ENCODE results near the gene DOCK9. TPM values are rescaled to one million over a fixed set of nuclear protein-coding genes. Genes with fewer than 3 reads are reported as not detected.
A peak's percentile ranks its signal among the peaks of the same experiment; 100 is the strongest.

Gene DOCK9
- total and polyA plus RNA-seq, 9 donors, result 77.2 to 108 (median 84.6) TPM

- Histone ChIP-seq H3K27me3 (ENCODE audit: control insufficient read depth, insufficient read depth, low read length) (no peaks in the 10 kb centered on the region), H3K9me3 (replicated peaks; ENCODE audit: control insufficient read depth, low read depth, low read length) (peaks cover 10% of the 10 kb centered on the region), H3K36me3 (ENCODE audit: control insufficient read depth, insufficient read depth, low read length) (peaks cover 65% of the 10 kb centered on the region), H3K4me1 (ENCODE audit: control insufficient read depth, insufficient read depth, low read length) (peaks cover 4% of the 10 kb centered on the region), H3K4me3 (ENCODE audit: low read length) (no peak overlapping the region), H3K27ac (ENCODE audit: low read length) (no peak overlapping the region)
- 85% methylated on average over 13 of the region's 13 CpGs for WGBS (ENCODE audit: insufficient coverage)
- DNase-seq, result no peak
These were observed 106.1 kb downstream of the DOCK9 start for GRCh38 chr13:98871727-98872126.

- H3K9me3 ChIP-seq (replicated peaks; ENCODE audit: control insufficient read depth, low read depth, low read length), result peaks cover 10% of the 10 kb centered on the region
- 66% methylated on average over 4 of the region's 6 CpGs for WGBS (ENCODE audit: insufficient coverage)
- no peak for DNase-seq
- H3K27me3 ChIP-seq (ENCODE audit: control insufficient read depth, insufficient read depth, low read length), result no peaks in the 10 kb centered on the region
- peaks cover 69% of the 10 kb centered on the region for H3K36me3 ChIP-seq (ENCODE audit: control insufficient read depth, insufficient read depth, low read length)
- no peak overlapping the region for H3K27ac ChIP-seq (ENCODE audit: low read length)
- no peak overlapping the region for H3K4me3 ChIP-seq (ENCODE audit: low read length)
- H3K4me1 ChIP-seq (ENCODE audit: control insufficient read depth, insufficient read depth, low read length), result no peaks in the 10 kb centered on the region
These were observed 108.3 kb downstream of the DOCK9 start for GRCh38 chr13:98869408-98870090.

GRCh38 chr13:98868932-98869331 lies 108.9 kb downstream of the DOCK9 start:
- Histone ChIP-seq H3K9me3 (replicated peaks; ENCODE audit: control insufficient read depth, low read depth, low read length) (peaks cover 10% of the 10 kb centered on the region), H3K27ac (ENCODE audit: low read length) (no peak overlapping the region), H3K36me3 (ENCODE audit: control insufficient read depth, insufficient read depth, low read length) (peaks cover 67% of the 10 kb centered on the region), H3K4me1 (ENCODE audit: control insufficient read depth, insufficient read depth, low read length) (no peaks in the 10 kb centered on the region), H3K4me3 (ENCODE audit: low read length) (no peak overlapping the region), H3K27me3 (ENCODE audit: control insufficient read depth, insufficient read depth, low read length) (no peaks in the 10 kb centered on the region)
- no peak for DNase-seq
- WGBS (ENCODE audit: insufficient coverage), result 92% methylated on average over 3 of the region's 3 CpGs

- Histone ChIP-seq H3K36me3 (ENCODE audit: control insufficient read depth, insufficient read depth, low read length) (peaks cover 62% of the 10 kb centered on the region), H3K4me1 (ENCODE audit: control insufficient read depth, insufficient read depth, low read length) (no peaks in the 10 kb centered on the region), H3K27ac (ENCODE audit: low read length) (no peak overlapping the region), H3K27me3 (ENCODE audit: control insufficient read depth, insufficient read depth, low read length) (no peaks in the 10 kb centered on the region), H3K9me3 (replicated peaks; ENCODE audit: control insufficient read depth, low read depth, low read length) (no peaks in the 10 kb centered on the region), H3K4me3 (ENCODE audit: low read length) (no peak overlapping the region)
- WGBS (ENCODE audit: insufficient coverage), result no CpG with 5 or more reads among the region's 1 CpG
- no peak for DNase-seq
These were observed 111.0 kb downstream of the DOCK9 start for GRCh38 chr13:98866882-98867281.

GRCh38 chr13:98860491-98860890 lies 117.4 kb downstream of the DOCK9 start:
- WGBS (ENCODE audit: insufficient coverage), result 66% methylated on average over 2 of the region's 6 CpGs
- Histone ChIP-seq H3K36me3 (ENCODE audit: control insufficient read depth, insufficient read depth, low read length) (peaks cover 63% of the 10 kb centered on the region), H3K4me1 (ENCODE audit: control insufficient read depth, insufficient read depth, low read length) (peaks cover 3% of the 10 kb centered on the region), H3K27ac (ENCODE audit: low read length) (no peak overlapping the region), H3K9me3 (replicated peaks; ENCODE audit: control insufficient read depth, low read depth, low read length) (no peaks in the 10 kb centered on the region), H3K4me3 (ENCODE audit: low read length) (no peak overlapping the region), H3K27me3 (ENCODE audit: control insufficient read depth, insufficient read depth, low read length) (no peaks in the 10 kb centered on the region)
- DNase-seq, result no peak

- H3K4me3 ChIP-seq (ENCODE audit: low read length), result no peak overlapping the region
- peak; percentile 27 for DNase-seq
- no peaks in the 10 kb centered on the region for H3K27me3 ChIP-seq (ENCODE audit: control insufficient read depth, insufficient read depth, low read length)
- H3K27ac ChIP-seq (ENCODE audit: low read length), result no peak overlapping the region
- H3K36me3 ChIP-seq (ENCODE audit: control insufficient read depth, insufficient read depth, low read length), result peaks cover 69% of the 10 kb centered on the region
- H3K4me1 ChIP-seq (ENCODE audit: control insufficient read depth, insufficient read depth, low read length), result peaks cover 3% of the 10 kb centered on the region
- H3K9me3 ChIP-seq (replicated peaks; ENCODE audit: control insufficient read depth, low read depth, low read length), result no peaks in the 10 kb centered on the region
- WGBS (ENCODE audit: insufficient coverage), result no CpG with 5 or more reads among the region's 4 CpGs
These were observed 119.7 kb downstream of the DOCK9 start for GRCh38 chr13:98858191-98858590.

GRCh38 chr13:98856983-98857382 lies 120.9 kb downstream of the DOCK9 start:
- Histone ChIP-seq H3K9me3 (replicated peaks; ENCODE audit: control insufficient read depth, low read depth, low read length) (no peaks in the 10 kb centered on the region), H3K4me3 (ENCODE audit: low read length) (no peak overlapping the region), H3K27me3 (ENCODE audit: control insufficient read depth, insufficient read depth, low read length) (no peaks in the 10 kb centered on the region), H3K4me1 (ENCODE audit: control insufficient read depth, insufficient read depth, low read length) (peaks cover 3% of the 10 kb centered on the region), H3K36me3 (ENCODE audit: control insufficient read depth, insufficient read depth, low read length) (peaks cover 64% of the 10 kb centered on the region), H3K27ac (ENCODE audit: low read length) (no peak overlapping the region)
- peak; percentile 75 for DNase-seq
- 77% methylated on average over 3 of the region's 5 CpGs for WGBS (ENCODE audit: insufficient coverage)

GRCh38 chr13:98854448-98854847 lies 123.4 kb downstream of the DOCK9 start:
- H3K4me1 ChIP-seq (ENCODE audit: control insufficient read depth, insufficient read depth, low read length), result peaks cover 3% of the 10 kb centered on the region

GRCh38 chr13:98853771-98854221 lies 124.1 kb downstream of the DOCK9 start:
- DNase-seq, result peak; percentile 23
- WGBS (ENCODE audit: insufficient coverage), result 92% methylated on average over 5 of the region's 6 CpGs
- Histone ChIP-seq H3K27me3 (ENCODE audit: control insufficient read depth, insufficient read depth, low read length) (no peaks in the 10 kb centered on the region), H3K9me3 (replicated peaks; ENCODE audit: control insufficient read depth, low read depth, low read length) (no peaks in the 10 kb centered on the region), H3K4me1 (ENCODE audit: control insufficient read depth, insufficient read depth, low read length) (peaks cover 3% of the 10 kb centered on the region), H3K36me3 (ENCODE audit: control insufficient read depth, insufficient read depth, low read length) (peaks cover 54% of the 10 kb centered on the region), H3K27ac (ENCODE audit: low read length) (no peak overlapping the region), H3K4me3 (ENCODE audit: low read length) (no peak overlapping the region)

More at GRCh38 chr13:98854448-98854847, 123.4 kb downstream of the DOCK9 start:
- Histone ChIP-seq H3K4me3 (ENCODE audit: low read length) (no peak overlapping the region), H3K27ac (ENCODE audit: low read length) (no peak overlapping the region), H3K36me3 (ENCODE audit: control insufficient read depth, insufficient read depth, low read length) (peaks cover 57% of the 10 kb centered on the region), H3K27me3 (ENCODE audit: control insufficient read depth, insufficient read depth, low read length) (no peaks in the 10 kb centered on the region), H3K9me3 (replicated peaks; ENCODE audit: control insufficient read depth, low read depth, low read length) (no peaks in the 10 kb centered on the region)
- DNase-seq, result no peak
- 67% methylated on average over 1 of the region's 6 CpGs for WGBS (ENCODE audit: insufficient coverage)

GRCh38 chr13:98851276-98851675 lies 126.6 kb downstream of the DOCK9 start:
- Histone ChIP-seq H3K4me3 (ENCODE audit: low read length) (no peak overlapping the region), H3K4me1 (ENCODE audit: control insufficient read depth, insufficient read depth, low read length) (peaks cover 3% of the 10 kb centered on the region), H3K27ac (ENCODE audit: low read length) (no peak overlapping the region), H3K27me3 (ENCODE audit: control insufficient read depth, insufficient read depth, low read length) (no peaks in the 10 kb centered on the region), H3K9me3 (replicated peaks; ENCODE audit: control insufficient read depth, low read depth, low read length) (no peaks in the 10 kb centered on the region), H3K36me3 (ENCODE audit: control insufficient read depth, insufficient read depth, low read length) (peaks cover 59% of the 10 kb centered on the region)
- DNase-seq, result no peak
- 93% methylated on average over 2 of the region's 6 CpGs for WGBS (ENCODE audit: insufficient coverage)
